Cerebellar cortex (tissue), 1 donor: Measurements from ENCODE around the gene SCAF4.

Experiments used
- DNase-seq: peaks from one replicate; pipeline ENCODE4 v3.0.0-alpha.2; 2015; ENCODE audit warnings: low spot score

Gene SCAF4

DNA sequence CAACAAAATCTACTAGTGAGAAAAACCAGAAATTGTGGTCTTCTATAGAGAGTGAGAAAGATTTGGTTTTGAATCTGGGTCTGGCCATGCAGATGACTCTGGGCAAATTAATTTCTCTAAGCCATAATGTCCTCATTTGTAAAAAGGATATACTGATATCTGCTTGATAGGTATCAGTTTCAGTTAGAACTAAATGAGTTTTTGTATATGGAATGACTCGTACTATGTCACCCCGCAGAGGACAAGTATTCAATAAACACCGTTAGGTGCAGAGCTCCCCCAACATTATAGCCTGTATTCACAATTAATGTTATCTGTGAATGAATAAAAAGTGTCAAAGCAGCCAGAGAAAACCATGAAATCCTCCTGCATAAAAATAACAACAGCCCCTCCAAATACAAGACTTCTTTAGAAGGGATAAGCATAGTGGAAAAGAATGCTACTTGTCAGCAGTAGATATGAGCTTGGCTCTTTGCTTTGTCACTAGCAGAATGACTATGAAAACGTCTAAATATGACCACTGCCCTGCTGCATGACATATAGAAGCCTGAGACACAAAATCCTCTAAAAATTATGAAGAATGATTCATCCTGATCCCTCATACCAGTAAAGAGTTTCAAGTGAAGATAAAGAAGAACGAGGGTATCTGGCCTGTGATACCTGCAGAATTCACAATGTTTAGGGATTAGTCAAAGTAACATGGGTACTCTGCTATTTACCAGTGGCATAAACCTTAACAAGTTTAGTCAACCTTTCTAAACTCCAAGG lies 17.8 kb downstream of the SCAF4 start:
- no peak for DNase-seq

DNA sequence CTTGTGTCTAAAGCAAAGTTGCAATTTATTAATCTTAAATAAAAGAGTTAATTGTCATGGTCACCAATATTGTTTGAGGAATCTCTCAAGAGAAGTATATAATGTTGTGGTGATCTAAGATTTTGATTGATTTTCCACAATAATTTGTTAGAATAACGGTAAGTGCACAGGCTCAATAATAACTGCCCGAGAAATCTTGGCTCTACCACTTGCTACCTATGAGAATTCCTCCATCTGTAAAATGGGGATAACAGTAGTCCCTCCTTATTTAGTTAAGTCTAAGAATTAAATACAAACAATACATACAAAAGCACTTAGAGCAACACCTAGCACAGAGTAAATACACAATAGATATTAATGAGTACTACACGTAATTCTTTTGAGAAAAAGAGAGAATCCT lies 18.8 kb downstream of the SCAF4 start:
- DNase-seq = no peak

DNA sequence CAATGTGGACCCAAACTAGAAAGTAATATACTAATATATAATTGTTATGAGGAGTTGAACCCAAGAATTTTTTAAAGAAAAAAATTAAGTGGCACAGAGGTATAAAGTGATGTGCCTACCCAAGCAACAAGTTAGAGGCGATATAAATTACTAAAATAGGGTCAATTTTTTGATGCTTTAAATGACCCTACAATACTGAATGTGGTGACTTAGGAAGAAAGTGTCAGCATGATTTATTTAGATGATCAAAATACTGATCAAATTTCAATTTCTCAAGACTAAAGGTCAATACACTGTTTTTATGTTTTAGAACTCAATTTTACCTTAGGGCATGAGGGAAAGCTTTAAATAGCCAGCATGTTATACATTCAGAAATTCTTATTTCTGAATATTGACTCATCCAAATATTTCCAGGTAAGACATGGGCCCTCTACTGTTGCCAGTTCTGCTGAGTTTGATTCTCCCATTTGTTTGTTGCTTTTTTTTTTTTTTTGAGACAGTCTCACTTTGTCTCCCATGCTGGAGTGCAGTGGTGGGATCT lies 20.1 kb downstream of the SCAF4 start:
- no peak for DNase-seq

DNA sequence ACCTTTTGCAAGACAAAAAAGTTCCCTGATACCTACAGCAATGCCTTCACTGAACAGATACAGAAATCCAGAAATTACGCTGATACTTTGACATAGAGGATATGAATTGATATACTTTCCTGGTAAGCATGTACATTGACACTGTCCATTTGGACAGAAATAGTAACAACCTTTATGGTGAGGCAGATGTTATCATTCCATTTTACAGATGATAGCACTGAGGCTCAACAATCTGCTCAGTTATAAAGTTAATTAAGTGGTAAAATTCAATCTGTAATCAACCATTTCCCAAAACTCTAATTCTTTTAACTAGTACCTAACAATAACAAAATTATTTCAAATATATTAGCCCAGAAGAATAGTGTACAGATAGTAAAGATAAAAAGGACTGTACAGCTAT lies 20.6 kb downstream of the SCAF4 start:
- no peak for DNase-seq

DNA sequence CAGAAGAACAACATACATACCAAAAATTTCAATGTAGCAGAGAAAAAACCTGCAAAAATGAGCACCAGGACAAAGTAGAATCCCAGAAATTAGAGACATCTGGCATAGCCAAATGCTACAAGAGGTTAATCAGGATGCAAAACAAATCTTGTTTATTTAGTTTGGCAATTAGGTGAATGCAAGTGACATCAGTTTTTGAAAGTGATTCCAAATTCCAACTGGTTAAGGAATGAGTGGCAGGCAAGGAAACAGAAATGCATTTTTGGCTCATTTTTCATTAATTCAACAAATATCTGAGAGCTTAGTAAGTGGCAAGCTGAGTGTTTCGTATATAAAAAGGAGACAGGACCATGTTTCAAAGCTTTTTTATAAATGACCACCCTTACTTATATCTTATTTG lies 21.3 kb downstream of the SCAF4 start:
- DNase-seq = no peak

DNA sequence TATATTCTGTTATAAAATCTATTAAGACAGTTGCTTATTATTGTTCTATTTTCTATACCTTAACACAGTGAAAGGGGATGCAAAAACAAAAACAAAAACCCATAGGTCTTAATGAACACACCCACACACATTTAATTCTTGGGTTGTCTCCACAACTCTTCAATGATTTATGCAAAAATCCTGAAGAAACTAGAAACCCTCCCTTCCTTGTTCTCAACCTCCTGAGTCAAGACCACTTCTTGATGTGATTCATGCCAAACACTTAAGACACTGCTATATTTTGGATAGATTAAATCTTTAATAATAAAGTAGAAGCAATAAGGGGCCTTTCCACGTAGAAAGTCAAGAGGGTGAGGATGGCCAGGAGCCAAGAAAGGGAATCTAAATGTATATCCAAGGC lies 23.4 kb downstream of the SCAF4 start:
- no peak for DNase-seq

DNA sequence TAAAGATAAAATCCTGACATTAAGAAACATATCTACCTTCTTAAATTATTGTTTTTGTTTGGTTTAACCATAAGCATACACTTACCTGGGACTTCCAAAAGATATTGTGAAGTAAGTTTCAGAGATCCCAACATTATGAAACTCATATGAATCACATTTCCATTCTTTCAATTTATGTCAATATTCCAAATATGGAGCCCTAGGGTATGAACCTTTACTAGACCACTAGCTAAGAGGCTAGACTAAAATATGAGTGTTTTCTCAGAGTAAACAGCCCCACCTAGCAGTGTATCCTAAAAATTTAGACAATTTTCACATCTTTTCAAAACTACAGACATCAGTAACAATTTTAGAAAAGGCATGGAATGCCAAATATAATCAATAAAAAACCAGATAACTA lies 24.4 kb downstream of the SCAF4 start:
- DNase-seq = no peak

DNA sequence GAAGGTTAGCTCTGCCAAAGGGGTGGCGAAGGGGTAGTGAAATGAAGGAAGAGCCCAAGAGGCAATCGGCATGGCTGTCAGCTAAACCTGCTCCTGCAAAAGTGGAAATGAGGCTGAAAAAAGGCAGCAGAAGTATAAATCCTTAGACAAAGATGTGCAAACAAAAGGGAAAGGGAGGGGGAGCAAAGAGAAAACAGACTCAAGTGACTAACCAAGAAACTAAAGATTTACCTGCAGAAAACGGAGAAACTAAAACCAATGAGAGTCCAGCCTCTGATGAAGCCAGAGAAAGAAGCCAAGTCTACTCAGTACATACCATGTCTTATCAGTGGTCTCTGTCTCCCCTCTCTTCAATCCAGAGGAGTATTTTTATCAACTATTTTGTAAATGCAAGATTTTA lies 25.4 kb downstream of the SCAF4 start:
- no peak for DNase-seq

DNA sequence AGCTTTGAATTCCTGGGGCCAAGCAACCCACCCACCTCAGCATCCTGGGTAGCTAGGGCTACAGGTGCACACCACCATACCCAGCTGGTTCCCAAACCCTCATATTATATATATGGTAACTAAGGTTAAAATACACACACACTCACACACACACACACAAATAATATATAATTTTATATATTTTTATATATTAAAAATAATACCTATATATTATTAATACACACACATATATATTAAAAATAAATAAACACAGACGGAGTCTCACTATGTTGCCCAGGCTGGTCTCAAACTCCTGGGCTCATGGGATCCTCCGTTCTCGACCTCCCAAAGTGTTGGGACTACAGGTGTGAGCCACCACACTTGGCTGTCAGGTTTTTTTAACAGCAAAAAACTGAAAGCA lies 31.9 kb downstream of the SCAF4 start:
- no peak for DNase-seq

DNA sequence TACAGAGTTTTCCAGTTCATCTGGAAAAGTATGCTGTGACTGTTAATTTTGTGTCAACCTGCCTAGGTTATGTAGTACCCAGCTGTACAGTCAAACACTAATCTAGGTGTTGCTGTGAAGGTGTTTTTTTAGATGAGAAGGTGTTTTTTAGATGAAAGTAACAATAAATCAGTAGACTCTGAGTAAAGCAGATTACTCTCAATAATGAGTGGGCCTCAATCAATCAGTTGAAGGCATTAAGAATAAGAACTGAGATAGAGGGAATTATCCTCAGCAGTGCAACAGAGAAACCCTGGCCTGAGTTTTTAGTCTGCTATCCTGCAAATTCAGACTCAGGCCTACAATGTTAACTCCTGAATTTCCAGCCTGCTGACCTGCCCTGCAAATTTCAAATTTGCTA lies 33.5 kb downstream of the SCAF4 start:
- DNase-seq = no peak

DNA sequence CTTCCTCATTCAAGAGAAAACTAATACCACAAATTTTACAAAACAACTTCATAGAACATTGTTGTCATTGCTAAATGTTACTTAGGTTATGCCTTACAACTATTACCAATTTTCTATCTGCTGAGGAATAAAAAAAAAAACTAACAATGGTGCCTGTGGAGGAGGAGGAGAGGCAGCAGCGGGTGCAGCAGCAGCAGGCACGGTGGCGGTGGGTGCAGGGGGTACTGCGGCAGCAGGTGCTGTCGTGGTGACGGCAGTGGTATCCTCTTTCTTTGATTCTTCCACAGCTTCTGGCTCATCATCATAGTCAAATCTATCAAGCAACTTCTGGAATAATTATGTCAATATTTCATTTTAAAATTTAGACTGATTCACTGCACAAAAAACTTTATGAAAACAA lies 35.5 kb downstream of the SCAF4 start:
- no peak for DNase-seq

DNA sequence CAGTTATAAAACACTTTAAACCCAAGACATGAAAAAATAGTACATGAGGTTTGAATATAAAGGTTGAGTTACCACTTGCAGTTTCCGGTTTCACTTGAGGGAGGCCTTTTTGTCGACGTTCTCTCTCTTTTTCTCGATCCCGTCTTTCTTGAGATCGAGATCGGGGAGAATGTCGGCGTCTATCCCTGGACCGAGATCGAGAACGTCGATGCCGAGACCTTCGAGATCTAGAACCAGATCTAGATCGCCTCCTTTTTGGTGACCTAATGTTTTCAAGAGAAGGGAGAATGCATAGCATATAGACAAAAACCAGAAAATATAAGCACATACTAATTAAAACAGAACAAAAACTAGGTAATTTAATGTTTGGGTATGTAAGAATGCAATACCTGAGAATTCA lies 38.7 kb downstream of the SCAF4 start:
- no peak for DNase-seq

DNA sequence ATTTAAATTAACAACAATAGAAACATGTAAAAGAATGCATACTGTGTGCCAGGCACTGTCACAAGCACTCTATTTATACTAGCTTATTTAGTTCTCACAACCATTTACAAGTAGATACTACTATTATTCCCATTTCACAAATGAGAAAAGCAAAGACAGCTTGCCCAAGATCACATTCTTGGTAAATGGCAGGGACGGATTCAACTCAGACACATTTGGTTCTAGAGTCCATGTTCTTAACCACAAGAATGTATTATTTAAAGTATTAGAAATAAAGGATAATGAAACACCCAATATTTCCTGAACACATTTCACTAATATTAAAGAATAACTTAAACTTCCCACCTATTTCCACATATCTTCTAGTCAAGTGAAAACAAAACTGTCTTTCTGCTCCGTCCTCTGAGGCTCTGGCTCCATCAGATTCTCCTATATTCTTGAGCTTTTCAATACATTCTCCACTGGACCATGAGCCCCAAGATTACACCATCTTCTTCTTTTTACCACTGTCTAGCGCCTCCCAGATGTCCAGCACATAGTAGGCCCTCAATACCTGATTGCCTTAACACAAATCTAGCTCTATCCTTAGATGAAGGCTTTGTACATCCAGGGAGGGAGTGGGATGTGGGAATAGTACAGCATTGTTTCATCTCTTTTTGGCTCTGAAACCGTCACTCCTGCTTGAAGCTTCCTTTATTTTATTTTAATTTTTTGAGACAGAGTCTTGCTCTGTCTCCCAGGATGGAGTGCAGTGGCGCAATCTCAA lies 43.1 kb downstream of the SCAF4 start:
- DNase-seq = no peak

DNA sequence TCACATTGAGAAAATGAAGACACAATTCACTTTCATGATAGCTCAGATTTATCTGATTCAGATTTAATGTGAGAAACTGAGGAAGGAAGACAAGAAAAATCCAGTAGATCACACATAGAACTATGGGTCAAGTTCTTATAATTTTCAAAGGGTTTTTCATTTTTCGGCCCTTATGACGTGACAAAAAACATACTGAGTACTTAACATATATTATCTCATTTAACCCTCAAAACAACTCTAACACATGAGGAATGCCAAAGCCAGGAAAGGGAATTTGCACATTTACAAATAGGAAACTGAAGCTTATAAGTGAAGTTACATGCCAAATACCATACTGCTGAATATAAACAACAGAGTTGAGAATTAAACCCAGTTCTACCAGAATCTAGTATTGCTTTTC lies 44.8 kb downstream of the SCAF4 start:
- no peak for DNase-seq

DNA sequence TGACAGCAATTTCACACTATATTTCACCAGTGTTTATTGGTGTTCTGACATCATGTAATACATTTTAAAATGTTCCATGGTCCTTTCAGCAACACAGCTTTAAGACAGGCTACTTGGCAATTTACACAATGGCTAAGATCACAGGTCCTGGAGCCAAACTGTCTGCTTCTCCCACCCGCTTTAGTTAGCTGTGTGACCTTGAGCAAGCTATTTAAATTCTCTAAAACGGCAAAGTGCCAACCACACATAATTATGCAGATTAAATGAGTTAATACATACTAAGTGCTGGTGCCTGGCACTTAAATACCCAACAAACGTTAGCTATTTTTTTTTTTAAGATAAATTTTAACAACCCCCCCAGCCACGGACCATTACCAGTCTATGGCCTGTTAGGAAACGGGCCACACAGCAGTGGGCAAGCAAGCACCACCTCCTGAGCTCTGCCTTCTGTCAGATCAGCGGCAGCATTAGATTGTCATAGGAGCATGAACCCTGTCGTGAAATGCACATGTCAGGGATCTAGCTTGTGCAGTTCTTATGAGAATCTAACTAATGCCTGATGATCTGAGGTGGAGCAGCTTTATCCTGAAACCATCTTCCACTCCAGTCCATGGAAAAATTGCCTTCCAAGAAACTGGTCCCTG lies 45.5 kb downstream of the SCAF4 start:
- peak; percentile 75 for DNase-seq

DNA sequence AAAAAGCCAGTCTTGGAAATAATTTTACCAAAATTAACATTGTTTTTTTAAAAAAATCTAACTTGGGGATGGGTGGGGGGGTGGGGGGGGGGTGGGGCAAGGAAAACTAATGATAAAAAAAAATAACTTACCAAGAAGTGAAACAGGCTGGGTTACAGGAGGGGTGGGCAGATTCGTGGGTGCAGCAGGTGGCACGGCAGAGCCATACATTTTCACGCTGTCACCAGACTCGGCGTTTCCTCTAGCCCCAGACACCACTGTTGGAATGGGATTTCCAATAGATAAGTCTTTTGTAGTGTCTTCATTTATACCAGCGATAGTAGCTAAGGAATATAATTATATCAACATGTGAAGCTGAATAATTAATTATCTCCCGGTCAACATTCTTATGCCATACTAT lies 47.0 kb downstream of the SCAF4 start:
- DNase-seq = no peak

DNA sequence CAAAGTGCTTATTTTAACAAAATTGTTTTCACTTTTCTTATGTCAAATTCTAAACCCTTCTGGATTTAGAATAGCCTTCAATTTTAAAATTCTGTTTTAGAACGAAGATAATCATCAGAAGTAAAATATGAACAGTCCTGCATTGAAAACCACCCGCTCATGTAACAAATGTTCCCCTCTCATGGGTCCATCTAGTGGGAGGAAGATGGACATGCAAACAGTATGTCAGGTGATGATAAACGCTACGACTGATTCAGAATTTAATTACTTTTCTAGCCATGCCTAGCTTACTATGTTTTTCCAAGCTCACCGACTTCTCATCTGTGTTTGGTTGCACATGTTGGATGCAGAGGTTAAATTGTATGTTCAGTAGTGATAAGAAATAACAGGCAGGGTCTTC lies 48.9 kb downstream of the SCAF4 start:
- no peak for DNase-seq

DNA sequence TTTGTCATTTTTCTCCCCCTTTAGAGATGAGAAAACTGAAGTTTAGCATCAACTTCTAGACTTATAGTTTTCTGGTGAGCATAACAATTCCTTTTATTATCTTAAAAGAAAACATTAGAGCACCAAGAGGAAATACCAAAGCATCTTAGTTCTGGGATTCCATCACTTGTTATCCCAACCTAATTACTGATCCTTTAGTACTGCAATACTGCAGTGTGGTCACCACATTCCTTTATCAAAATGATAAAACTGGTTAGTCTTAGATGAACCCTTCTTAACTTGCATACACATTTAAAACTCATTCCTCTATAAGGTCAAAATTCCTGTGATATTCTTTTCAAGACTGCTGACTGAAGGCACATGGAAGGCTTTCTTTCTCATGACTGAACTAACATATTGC lies 49.3 kb downstream of the SCAF4 start:
- DNase-seq = no peak

DNA sequence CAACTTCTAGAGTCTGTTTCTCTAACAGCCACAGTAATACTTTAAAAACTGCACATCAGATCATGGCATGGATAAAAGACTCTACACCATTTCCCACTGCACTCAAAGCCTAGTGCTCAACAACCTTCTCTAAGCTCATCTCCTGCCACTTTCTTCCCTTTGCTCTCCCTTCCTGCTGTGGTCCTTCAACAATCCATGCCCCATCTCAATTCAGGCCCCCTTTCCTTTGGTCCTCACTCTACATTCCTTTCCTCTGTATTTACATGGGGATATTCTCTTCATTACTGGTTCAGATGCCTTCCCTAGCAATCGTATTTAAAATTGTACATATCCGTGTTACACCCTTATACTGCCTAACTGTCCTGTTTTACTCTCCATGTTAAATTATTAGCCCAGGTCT lies 53.4 kb downstream of the SCAF4 start:
- DNase-seq = no peak

DNA sequence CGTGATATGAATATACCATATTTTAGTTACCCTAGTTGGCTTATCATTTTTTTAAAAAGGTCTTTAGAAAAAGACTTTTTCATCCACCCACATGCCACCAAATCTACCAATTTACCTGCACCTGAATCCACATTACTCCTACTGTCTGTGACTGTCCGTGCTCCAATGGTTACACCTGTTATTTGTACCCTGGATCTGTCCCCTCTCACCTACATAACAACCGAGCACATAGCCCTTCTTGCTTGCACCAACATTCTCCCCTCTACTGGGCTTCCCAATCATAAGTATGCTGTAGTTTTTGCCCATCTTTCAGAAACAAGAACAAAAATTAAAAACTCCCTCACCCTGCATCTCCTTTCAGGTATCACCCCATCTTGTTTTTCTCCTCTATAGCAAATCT lies 54.9 kb downstream of the SCAF4 start:
- DNase-seq = no peak

DNA sequence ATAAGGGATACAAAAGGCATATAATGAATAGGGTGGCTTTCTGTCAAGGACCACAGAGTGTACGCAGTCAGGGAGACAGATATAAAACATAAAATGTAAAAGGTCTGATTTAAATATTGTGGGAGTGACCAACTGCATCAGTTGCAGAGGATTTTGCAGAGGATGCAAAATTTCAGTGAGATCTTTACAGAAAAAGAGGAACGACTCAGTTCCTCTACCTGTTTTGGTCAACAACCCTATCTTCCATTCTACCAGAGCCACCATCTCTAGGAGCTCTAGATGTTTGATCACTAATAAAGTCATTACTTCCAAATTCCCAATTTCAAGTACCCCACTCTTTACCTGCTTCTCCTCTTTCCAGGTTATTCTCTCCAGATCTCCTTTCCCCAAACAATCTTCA lies 56.0 kb downstream of the SCAF4 start:
- DNase-seq = no peak

DNA sequence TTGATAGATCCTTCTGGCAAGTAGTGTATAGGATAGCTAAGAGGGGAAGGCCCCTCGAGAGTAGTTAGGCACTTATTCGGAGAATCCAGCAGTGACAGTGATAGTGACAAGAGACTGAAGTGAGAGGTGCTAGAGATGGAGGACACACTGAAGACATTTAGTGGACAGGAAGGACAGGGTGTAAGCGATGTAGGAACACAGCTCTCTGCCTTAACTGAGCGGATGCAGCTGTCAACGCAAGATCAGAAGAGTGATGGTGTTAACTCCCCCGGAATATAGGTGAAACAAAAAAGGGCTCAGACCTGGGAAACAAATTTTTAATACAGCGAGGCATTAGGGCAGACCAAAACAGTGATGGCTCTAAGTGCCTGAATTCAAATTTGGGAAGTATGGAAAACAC lies 56.6 kb downstream of the SCAF4 start:
- no peak for DNase-seq

DNA sequence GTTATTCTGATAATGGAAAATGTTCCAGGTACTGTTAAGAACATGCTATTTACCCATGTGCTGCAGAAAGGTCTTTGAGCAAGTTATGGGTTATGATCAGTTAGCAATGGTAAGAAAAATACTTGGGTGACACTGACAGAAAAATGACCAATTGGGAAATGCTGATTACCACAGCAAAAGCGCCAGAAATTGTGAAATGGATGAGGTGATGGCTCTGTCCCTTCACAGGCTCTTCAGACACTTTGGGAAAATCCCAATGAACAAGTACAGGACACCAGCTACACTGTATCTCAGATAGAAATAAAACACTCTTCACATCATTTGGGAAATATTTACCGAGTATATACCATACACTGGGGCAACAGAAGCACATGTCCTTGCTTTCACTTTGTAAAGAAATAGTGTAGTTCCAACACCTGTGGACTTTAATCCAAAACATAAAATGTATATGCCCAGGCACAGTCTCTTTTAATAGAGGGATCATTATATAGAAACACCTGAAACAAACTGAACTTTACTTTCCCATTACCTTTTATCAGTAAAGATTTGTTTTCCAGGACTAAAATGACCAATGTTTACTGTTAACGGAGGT lies 58.5 kb downstream of the SCAF4 start:
- no peak for DNase-seq
